ENCODE results near the gene BCL2.

Gene BCL2

DNA sequence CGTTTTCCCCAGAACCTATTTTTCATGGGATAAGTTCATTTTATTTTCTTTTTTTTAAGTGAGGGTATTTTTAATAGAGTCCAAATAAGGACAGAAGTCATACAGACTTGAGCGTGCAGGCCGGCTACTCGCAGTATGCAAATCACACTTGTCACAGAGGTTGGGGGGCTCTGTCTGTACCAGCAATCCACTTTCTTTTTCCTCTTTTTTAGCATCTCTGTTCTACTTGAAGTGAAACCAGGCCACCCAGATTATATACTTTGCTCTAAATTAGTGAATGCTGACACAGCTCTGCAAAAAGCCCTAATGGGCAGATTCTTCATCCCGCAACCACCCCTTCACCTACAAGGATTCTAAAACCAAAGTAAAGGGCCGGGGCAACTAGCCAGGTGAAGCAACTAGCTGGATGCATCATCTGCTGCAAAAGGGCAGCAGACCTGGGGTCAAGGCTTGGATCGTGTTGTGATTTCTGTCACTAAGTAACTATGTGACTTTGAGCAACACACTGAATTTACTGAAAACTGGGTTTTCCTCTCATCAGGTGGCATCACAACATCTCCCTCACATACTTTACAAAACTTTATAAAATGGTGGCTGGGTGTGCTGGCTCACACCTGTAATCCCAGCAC lies 29.1 kb upstream of the BCL2 start:
- Histone ChIP-seq H3K27ac (ENCODE audit: insufficient read depth, low read length, poor library complexity, severe bottlenecking) (no peak overlapping the region), H3K27me3 (replicated peaks; ENCODE audit: control insufficient read depth, insufficient read depth, low read length, poor library complexity, severe bottlenecking) (no peaks in the 10 kb centered on the region), H3K9me3 (ENCODE audit: control insufficient read depth, low read length) (no peaks in the 10 kb centered on the region), H3K36me3 (ENCODE audit: control insufficient read depth, insufficient read depth, low read length) (peaks cover 48% of the 10 kb centered on the region), H3K4me1 (ENCODE audit: control insufficient read depth, insufficient read depth, low read length, poor library complexity, severe bottlenecking) (no peaks in the 10 kb centered on the region), H3K4me3 (ENCODE audit: insufficient read depth, low read depth, low read length, poor library complexity, severe bottlenecking) (no peak overlapping the region)
- DNase-seq, result no peak

DNA sequence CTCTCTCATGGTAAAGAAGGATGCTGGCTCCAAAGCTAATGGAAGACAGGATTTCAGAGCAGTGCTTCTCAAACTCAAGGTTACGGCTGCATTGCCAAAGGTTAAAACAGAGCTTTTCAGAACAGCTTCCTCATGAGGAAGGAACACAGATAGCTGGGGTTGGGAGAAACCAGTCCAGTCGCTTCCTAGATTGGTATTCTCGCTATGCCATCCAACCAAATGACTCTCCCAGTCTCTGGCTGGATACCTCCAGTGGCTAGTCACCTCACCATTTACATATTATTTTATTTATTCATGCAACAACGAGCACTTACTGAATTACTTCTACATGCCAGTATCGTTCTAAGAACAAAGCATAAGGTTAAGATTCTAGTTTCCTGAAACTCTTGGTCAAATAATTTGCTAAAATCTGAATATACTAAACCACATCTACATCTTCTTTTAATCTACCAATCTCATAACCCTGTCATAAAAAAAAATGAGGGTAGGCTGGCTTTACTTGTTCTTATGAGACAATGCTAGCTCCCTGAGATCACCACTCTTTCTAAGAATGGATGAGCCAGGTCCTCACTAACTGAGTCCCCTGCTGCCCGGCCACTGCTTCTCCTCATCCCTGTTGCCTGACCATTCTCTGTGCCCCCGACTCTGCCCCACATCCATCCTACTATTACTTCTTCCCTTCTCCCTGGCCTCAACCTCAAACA lies 27.1 kb upstream of the BCL2 start:
- H3K9me3 ChIP-seq (ENCODE audit: control insufficient read depth, low read length), result no peaks in the 10 kb centered on the region
- H3K27me3 ChIP-seq (replicated peaks; ENCODE audit: control insufficient read depth, insufficient read depth, low read length, poor library complexity, severe bottlenecking), result no peaks in the 10 kb centered on the region
- DNase-seq, result no peak
- H3K27ac ChIP-seq (ENCODE audit: insufficient read depth, low read length, poor library complexity, severe bottlenecking), result no peak overlapping the region
- peaks cover 47% of the 10 kb centered on the region for H3K36me3 ChIP-seq (ENCODE audit: control insufficient read depth, insufficient read depth, low read length)
- H3K4me3 ChIP-seq (ENCODE audit: insufficient read depth, low read depth, low read length, poor library complexity, severe bottlenecking), result no peak overlapping the region
- H3K4me1 ChIP-seq (ENCODE audit: control insufficient read depth, insufficient read depth, low read length, poor library complexity, severe bottlenecking), result no peaks in the 10 kb centered on the region

DNA sequence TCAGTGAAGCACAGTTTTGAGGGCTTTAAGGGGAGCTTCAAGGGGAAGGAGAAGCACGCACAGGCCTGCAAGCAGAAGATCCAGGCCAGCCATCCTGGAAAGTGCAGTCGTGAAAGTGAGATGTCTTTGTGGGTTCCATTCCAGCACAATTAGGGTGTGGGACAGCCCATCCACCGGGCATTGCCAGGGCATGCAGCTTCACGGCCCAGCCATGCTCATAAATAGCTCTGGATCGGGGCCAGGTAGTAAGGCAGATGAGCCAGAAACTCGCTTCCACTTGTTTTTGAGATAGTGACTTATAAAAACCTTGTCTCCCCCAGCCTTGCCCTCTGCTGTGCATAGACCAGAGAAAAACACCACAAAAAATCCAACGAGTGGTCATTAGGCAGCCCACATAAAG lies 26.5 kb upstream of the BCL2 start:
- Histone ChIP-seq H3K9me3 (ENCODE audit: control insufficient read depth, low read length) (no peaks in the 10 kb centered on the region), H3K27me3 (replicated peaks; ENCODE audit: control insufficient read depth, insufficient read depth, low read length, poor library complexity, severe bottlenecking) (no peaks in the 10 kb centered on the region), H3K36me3 (ENCODE audit: control insufficient read depth, insufficient read depth, low read length) (peaks cover 47% of the 10 kb centered on the region), H3K4me3 (ENCODE audit: insufficient read depth, low read depth, low read length, poor library complexity, severe bottlenecking) (no peak overlapping the region), H3K27ac (ENCODE audit: insufficient read depth, low read length, poor library complexity, severe bottlenecking) (no peak overlapping the region), H3K4me1 (ENCODE audit: control insufficient read depth, insufficient read depth, low read length, poor library complexity, severe bottlenecking) (no peaks in the 10 kb centered on the region)
- no peak for DNase-seq

DNA sequence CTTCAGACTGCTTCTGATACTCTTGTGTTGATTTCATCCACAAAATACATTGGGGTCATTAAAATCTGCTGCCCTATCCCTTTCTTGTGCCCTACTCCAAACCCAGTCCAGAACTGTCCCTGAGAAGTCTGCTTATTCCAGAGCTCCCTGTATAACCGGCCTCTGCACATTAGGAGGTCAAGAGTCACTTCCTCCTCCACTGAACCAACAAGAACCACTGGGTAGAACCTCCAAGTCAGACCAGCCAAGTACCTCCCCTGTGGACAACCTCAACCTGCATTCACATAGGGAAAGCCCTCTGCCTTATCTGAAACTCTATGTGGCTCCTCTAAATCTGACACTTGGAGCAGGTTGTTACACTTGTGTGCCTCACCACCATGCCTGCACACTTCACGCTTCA lies 25.3 kb upstream of the BCL2 start:
- no peak overlapping the region for H3K4me3 ChIP-seq (ENCODE audit: insufficient read depth, low read depth, low read length, poor library complexity, severe bottlenecking)
- no peaks in the 10 kb centered on the region for H3K9me3 ChIP-seq (ENCODE audit: control insufficient read depth, low read length)
- no peak overlapping the region for H3K27ac ChIP-seq (ENCODE audit: insufficient read depth, low read length, poor library complexity, severe bottlenecking)
- H3K4me1 ChIP-seq (ENCODE audit: control insufficient read depth, insufficient read depth, low read length, poor library complexity, severe bottlenecking), result no peaks in the 10 kb centered on the region
- no peaks in the 10 kb centered on the region for H3K27me3 ChIP-seq (replicated peaks; ENCODE audit: control insufficient read depth, insufficient read depth, low read length, poor library complexity, severe bottlenecking)
- DNase-seq, result no peak
- H3K36me3 ChIP-seq (ENCODE audit: control insufficient read depth, insufficient read depth, low read length), result peaks cover 43% of the 10 kb centered on the region

DNA sequence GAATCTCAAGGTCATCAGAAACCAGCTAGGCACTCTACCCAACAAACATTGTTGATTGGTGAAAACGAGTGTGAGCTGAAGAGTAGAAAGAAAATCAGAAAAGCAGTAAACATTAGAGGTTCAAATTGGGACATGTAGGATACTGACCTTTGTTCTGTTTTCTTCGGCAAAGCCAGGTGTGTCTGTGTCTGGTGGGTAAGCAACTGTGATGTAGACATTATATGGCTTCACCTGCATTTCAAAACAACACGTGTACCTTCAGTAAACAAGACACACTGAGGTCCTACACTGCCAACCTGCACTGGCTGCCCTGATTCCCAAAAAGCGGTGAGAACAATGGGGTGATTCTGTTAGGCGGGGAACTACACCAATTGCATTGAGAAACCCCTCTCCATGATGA lies 24.7 kb upstream of the BCL2 start:
- Histone ChIP-seq H3K4me3 (ENCODE audit: insufficient read depth, low read depth, low read length, poor library complexity, severe bottlenecking) (no peak overlapping the region), H3K4me1 (ENCODE audit: control insufficient read depth, insufficient read depth, low read length, poor library complexity, severe bottlenecking) (no peaks in the 10 kb centered on the region), H3K27me3 (replicated peaks; ENCODE audit: control insufficient read depth, insufficient read depth, low read length, poor library complexity, severe bottlenecking) (no peaks in the 10 kb centered on the region), H3K27ac (ENCODE audit: insufficient read depth, low read length, poor library complexity, severe bottlenecking) (no peak overlapping the region), H3K9me3 (ENCODE audit: control insufficient read depth, low read length) (no peaks in the 10 kb centered on the region), H3K36me3 (ENCODE audit: control insufficient read depth, insufficient read depth, low read length) (peaks cover 38% of the 10 kb centered on the region)
- no peak for DNase-seq

DNA sequence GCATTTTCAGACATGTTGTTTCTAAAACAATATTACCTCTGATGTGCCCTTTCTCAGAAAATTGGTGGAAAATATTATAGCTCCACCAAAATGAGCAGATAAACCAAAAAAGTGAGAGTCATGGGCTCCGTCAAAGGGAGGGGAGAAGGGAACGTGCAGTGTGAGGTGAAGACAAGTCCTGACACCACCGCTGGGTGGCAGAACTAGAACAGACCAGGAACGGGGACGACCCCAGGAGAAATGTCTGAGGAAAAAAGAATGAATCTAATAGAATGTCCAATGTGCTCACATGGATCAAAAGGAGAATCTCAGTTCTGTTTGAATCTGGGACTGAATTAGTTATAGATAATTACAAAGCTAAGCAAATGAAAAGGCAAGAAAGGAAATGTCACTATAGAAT lies 22.6 kb upstream of the BCL2 start:
- H3K9me3 ChIP-seq (ENCODE audit: control insufficient read depth, low read length), result no peaks in the 10 kb centered on the region
- no peak overlapping the region for H3K4me3 ChIP-seq (ENCODE audit: insufficient read depth, low read depth, low read length, poor library complexity, severe bottlenecking)
- H3K36me3 ChIP-seq (ENCODE audit: control insufficient read depth, insufficient read depth, low read length), result peaks cover 46% of the 10 kb centered on the region
- H3K27me3 ChIP-seq (replicated peaks; ENCODE audit: control insufficient read depth, insufficient read depth, low read length, poor library complexity, severe bottlenecking), result no peaks in the 10 kb centered on the region
- H3K27ac ChIP-seq (ENCODE audit: insufficient read depth, low read length, poor library complexity, severe bottlenecking), result no peak overlapping the region
- DNase-seq, result no peak
- no peaks in the 10 kb centered on the region for H3K4me1 ChIP-seq (ENCODE audit: control insufficient read depth, insufficient read depth, low read length, poor library complexity, severe bottlenecking)

DNA sequence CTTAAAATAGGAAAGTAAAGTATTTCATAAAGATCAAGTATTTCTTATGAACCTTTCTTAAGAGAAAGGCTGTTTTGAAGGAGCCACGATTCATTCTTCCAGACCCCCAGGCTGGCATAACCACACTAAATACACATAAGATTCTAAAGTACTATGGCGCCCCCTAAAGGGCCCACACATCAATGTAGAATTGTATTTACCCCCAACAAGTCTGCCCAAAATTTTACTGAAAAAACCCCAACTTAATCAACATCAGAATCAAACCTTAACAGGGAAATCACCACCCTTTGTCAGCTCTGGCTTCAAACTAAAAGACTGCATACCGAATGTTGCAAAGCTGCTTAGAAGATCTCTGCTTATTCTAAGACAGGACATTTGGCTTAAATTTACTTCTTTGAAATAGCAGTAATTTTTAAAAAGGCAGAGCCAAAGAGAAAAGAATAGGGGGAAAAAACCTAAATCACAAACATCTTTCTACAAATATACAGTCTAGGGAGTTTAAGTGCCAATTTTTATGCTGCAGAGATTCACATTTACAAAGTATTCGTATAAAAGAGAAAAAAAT lies 20.4 kb upstream of the BCL2 start:
- no peaks in the 10 kb centered on the region for H3K9me3 ChIP-seq (ENCODE audit: control insufficient read depth, low read length)
- no peak overlapping the region for H3K27ac ChIP-seq (ENCODE audit: insufficient read depth, low read length, poor library complexity, severe bottlenecking)
- peak in 1 of 3 donors; percentile 28 for DNase-seq
- H3K36me3 ChIP-seq (ENCODE audit: control insufficient read depth, insufficient read depth, low read length), result peaks cover 53% of the 10 kb centered on the region
- no peaks in the 10 kb centered on the region for H3K27me3 ChIP-seq (replicated peaks; ENCODE audit: control insufficient read depth, insufficient read depth, low read length, poor library complexity, severe bottlenecking)
- H3K4me1 ChIP-seq (ENCODE audit: control insufficient read depth, insufficient read depth, low read length, poor library complexity, severe bottlenecking), result no peaks in the 10 kb centered on the region
- H3K4me3 ChIP-seq (ENCODE audit: insufficient read depth, low read depth, low read length, poor library complexity, severe bottlenecking), result no peak overlapping the region

DNA sequence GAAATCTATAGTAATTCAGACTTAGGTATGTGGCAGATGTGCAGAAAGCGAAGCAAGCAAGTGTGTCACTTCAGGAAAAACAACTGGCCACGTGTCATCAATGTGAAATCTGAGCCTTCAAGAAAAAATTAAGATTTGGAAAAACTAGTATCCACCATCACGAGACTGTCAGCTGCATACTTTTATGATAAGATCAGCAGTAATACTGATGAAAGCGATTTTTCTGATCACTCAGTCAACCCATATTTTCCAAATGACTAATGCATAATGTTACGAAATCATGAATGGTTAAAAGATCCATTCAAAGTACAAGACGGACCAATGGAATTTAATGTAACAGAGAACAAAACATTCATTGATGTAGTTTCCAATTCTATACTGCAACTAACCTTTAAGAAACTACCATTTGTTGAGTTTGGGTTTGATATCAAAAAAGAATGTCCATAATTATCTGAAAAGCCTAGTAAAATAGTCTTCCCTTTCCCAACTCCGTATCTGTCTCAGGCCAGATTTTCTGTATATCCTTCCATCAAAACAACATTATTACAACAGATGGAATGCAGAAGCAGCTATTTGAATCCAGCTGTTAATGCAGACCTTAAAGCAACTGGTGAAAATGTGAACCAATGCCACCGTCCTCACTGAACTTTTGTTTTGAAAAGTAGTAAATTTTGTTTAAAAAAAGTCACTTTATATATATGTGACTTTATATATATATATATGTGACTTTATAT lies 17.0 kb upstream of the BCL2 start:
- DNase-seq, result no peak
- peaks cover 45% of the 10 kb centered on the region for H3K36me3 ChIP-seq (ENCODE audit: control insufficient read depth, insufficient read depth, low read length)
- H3K4me3 ChIP-seq (ENCODE audit: insufficient read depth, low read depth, low read length, poor library complexity, severe bottlenecking), result no peak overlapping the region
- no peaks in the 10 kb centered on the region for H3K27me3 ChIP-seq (replicated peaks; ENCODE audit: control insufficient read depth, insufficient read depth, low read length, poor library complexity, severe bottlenecking)
- H3K4me1 ChIP-seq (ENCODE audit: control insufficient read depth, insufficient read depth, low read length, poor library complexity, severe bottlenecking), result no peaks in the 10 kb centered on the region
- H3K9me3 ChIP-seq (ENCODE audit: control insufficient read depth, low read length), result no peaks in the 10 kb centered on the region
- H3K27ac ChIP-seq (ENCODE audit: insufficient read depth, low read length, poor library complexity, severe bottlenecking), result no peak overlapping the region

DNA sequence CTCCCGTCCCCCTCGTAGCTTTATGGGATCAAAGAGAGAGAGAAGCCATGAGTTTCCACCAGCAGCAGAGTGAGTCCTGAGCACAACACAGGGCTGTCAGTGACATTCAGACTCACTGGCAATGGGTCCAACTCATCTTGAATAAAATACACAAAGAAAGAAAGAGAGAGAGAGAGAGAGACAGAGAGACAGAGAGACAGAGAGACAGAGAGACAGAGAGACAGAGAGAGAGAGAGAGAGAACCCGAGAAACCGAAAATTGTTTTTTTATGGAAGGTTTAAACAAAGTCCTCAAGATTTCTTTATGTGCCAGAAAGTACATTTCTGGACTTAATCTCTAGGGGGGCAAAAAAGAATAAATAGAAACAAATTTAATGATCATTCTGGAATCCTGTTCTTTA lies 11.5 kb upstream of the BCL2 start:
- no peaks in the 10 kb centered on the region for H3K9me3 ChIP-seq (ENCODE audit: control insufficient read depth, low read length)
- no peak for DNase-seq
- H3K36me3 ChIP-seq (ENCODE audit: control insufficient read depth, insufficient read depth, low read length), result peaks cover 29% of the 10 kb centered on the region
- no peaks in the 10 kb centered on the region for H3K4me1 ChIP-seq (ENCODE audit: control insufficient read depth, insufficient read depth, low read length, poor library complexity, severe bottlenecking)
- no peak overlapping the region for H3K27ac ChIP-seq (ENCODE audit: insufficient read depth, low read length, poor library complexity, severe bottlenecking)
- no peak overlapping the region for H3K4me3 ChIP-seq (ENCODE audit: insufficient read depth, low read depth, low read length, poor library complexity, severe bottlenecking)
- H3K27me3 ChIP-seq (replicated peaks; ENCODE audit: control insufficient read depth, insufficient read depth, low read length, poor library complexity, severe bottlenecking), result no peaks in the 10 kb centered on the region

All from effector memory CD4-positive, alpha-beta T cell (primary cell).